GM19240 (cell line): Measurements from ENCODE around the gene PKD1.

Source experiments
- DNase-seq: peaks from one replicate; pipeline ENCODE4 v3.0.0; 2011; ENCODE audit warnings: low spot score; ENCODE audit not compliant: insufficient read length

The PKD1 gene

GRCh38 chr16:2089706-2090480 is 45.8 kb downstream of the PKD1 start:
- no peak for DNase-seq

- DNase-seq, result no peak
These were observed 46.8 kb downstream of the PKD1 start for GRCh38 chr16:2088759-2089358.

GRCh38 chr16:2087748-2088631 is 47.7 kb downstream of the PKD1 start:
- no peak for DNase-seq

- DNase-seq, result no peak
These were observed 48.6 kb downstream of the PKD1 start for GRCh38 chr16:2086812-2087747.

GRCh38 chr16:2086106-2086742 is 49.5 kb downstream of the PKD1 start:
- DNase-seq, result no peak

- no peak for DNase-seq
These were observed 50.0 kb downstream of the PKD1 start for GRCh38 chr16:2085669-2086068.

- no peak for DNase-seq
These were observed 50.6 kb downstream of the PKD1 start for GRCh38 chr16:2084895-2085625.

GRCh38 chr16:2083876-2084780 is 51.6 kb downstream of the PKD1 start:
- DNase-seq, result no peak

GRCh38 chr16:2083409-2083808 is 52.3 kb downstream of the PKD1 start:
- no peak for DNase-seq

GRCh38 chr16:2082983-2083364 is 52.7 kb downstream of the PKD1 start:
- no peak for DNase-seq

- DNase-seq, result no peak
These were observed 53.3 kb downstream of the PKD1 start for GRCh38 chr16:2082171-2082982.

- no peak for DNase-seq
These were observed 54.3 kb downstream of the PKD1 start for GRCh38 chr16:2081201-2082084.

- no peak for DNase-seq
These were observed 55.7 kb downstream of the PKD1 start for GRCh38 chr16:2079991-2080390.

GRCh38 chr16:2079311-2079800 is 56.3 kb downstream of the PKD1 start:
- DNase-seq, result no peak

- no peak for DNase-seq
These were observed 57.0 kb downstream of the PKD1 start for GRCh38 chr16:2078691-2079090.

GRCh38 chr16:2078096-2078495 is 57.6 kb downstream of the PKD1 start:
- DNase-seq, result no peak

- DNase-seq, result no peak
These were observed 58.0 kb downstream of the PKD1 start for GRCh38 chr16:2077696-2078095.
